ENCODE measurements around the gene MAP3K20.

The MAP3K20 gene

GRCh38 chr2:173051463-173052215 is 24.0 kb upstream of the MAP3K20 start:
- no peak for DNase-seq (ENCODE audit: low read depth)

GRCh38 chr2:173053043-173053699 is 22.5 kb upstream of the MAP3K20 start:
- DNase-seq (ENCODE audit: low read depth) = no peak

DNA sequence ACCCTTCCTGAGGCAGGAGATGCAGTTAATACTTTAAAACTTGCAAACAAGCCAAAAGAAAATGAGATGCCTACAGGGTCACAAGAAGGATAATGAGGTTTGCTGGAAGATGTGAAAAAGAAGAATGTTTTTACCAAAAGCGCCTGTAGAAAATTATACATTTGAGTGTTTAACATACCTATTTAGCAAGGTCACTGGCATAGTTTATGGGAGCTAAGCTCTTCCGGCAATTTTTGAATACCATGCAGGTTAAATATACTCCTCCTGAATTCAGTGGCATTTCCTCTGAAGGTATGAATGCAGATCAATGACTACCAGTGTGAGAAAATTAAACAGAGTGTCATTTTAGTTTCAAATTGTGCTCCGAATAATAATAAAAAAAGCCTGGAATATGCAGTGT is 21.2 kb upstream of the MAP3K20 start:
- DNase-seq (ENCODE audit: low read depth) = no peak

DNA sequence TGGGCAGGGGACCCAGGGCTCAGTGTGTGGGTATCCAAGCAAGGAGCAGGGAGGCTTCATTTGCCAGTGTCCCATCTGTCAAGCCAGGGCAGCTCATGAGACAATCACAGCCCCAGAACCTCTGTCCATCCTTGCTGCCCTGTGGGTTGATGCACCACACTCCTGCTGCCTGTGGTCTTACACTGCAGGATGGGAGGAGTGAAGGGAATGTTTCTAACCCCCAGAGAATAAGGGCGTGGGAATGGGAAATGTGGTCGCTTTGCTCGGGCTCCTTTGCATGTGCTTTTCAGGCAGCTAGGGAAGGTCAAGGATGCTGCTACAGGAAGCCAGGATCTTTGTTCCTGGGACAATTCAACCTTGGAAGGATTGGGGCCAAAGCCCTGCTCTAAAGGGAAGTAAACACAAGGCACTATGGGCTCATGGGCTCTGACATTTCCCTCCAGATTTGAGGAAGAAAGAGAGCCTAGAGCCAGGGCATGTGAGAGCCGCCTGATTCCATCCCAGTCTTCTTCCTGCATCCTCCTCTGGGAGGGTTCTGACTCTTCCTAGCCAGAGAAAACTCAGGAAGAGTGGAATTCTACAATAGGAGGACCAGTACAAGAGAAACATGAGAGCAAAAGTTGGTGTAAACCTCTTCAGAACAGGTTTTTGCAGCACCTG is 18.8 kb upstream of the MAP3K20 start:
- no peak for DNase-seq (ENCODE audit: low read depth)

DNA sequence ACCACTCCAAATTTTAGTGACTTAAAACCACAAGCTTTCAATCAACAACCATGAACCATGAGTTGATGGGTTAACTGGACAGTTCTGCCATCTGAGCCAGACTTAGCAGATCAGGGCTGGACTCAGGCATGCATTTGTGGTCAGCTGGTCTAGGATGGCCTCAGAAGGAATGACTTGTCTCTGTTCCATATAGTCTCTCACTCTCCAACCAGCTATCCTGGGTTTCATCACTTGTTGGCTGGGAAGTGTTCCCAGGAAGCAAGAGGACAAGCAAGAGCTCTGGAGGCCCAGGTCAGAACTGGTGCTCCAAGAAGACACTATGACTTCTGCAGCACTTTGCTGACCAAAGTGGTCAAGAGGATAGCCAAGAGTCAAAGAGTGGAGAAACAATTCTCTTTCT is 17.5 kb upstream of the MAP3K20 start:
- DNase-seq (ENCODE audit: low read depth) = peak; percentile 61

DNA sequence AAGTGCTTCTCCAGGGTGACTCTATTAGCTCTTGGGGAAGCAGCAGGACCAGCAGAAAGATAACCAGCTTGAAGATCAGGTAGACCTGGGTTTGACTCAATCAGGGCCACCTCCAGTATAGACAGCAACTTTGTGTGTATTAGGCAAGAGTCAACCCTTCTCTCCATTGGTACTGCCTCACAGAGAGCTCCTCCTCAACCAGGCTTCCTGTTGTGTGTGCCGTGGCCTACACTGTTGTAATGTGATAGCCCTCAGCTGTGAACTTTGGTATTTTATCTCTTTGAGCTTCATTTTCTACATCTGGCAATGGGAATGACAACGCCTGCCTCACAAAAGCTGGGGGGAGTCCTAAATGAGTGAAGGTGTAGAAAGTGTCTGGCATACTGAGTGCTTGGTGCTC is 17.0 kb upstream of the MAP3K20 start:
- no peak for DNase-seq (ENCODE audit: low read depth)

- DNase-seq (ENCODE audit: low read depth) = no peak
These were observed 16.4 kb upstream of the MAP3K20 start for GRCh38 chr2:173059292-173059691.

GRCh38 chr2:173059971-173060461 is 15.6 kb upstream of the MAP3K20 start:
- DNase-seq (ENCODE audit: low read depth) = peak; percentile 73

GRCh38 chr2:173062801-173063200 is 12.8 kb upstream of the MAP3K20 start:
- no peak for DNase-seq (ENCODE audit: low read depth)

GRCh38 chr2:173064151-173064805 is 11.4 kb upstream of the MAP3K20 start:
- peak; percentile 67 for DNase-seq (ENCODE audit: low read depth)

- no peak for DNase-seq (ENCODE audit: low read depth)
These were observed 8.6 kb upstream of the MAP3K20 start for GRCh38 chr2:173066887-173067676.

DNA sequence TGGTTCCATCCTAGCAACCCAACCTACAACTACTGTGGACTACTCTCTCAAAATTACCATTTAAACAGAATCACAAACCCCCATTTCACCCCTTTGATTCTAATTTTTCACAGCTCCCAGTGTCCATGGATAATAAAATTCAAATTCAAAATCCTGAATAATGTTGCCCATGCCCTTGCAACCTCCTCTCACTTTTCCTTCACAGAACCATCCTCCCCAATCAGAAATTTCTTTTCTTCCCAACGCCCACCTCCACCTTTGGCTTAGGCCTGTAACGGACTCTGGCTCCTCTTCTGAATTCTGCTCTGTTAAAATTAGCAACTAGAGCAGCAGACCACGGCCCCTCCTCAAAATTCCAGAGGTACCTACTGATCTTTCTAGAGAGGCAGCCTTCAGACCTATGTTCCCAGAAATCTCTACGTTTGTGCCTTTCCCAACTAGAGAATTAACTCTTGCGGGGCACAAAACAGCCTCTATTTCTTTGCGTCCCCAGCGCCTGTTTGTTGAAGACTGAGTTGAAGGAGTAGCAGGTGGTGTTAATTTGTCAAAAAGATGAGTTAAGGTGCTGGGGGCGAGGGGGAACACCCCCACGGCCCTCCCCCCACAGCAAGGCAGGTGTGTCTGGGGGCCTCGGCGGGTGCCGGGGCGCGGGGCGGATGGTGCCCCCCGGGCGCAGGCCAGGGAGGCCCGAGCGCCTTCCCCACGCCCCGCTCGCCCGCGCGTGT is 428 bp upstream of the MAP3K20 start:
- DNase-seq (ENCODE audit: low read depth) = no peak

DNA sequence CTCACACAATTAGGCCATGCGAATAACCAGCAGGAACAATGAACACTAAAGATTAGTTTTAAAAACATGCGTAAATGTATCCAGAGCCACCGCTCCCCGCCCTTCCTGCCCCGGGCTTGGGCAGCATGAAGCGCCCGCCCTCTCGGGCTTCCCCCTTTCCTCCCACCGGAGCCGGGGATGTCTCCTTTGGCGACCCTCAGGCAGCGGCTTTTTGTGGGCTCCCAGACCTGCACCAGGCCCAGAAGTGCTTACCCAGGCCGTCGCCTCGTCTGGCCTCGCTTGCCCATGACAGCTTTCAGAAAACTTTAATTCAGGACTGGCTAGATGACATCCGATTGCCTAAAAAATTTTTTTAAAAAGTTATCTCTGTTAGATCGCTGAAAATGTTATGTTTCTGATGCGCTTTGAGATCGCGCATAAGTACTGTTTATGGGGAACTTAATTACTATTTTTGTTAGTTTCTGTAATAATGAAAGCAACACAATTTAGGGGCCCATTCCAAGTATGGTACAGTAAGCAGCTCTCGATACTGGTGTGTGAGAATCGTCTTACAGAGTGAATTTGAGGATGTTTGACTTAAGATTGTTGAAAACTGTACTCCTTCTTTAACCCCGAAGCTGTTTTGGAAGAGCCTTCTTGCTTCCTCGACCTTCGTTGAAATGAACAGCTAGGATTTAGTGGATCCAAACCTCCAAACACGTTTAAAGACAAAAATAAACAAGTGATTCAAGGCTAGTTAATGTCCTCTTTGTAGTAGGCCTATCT is 1.1 kb downstream of the MAP3K20 start:
- DNase-seq (ENCODE audit: low read depth) = peak; percentile 55

DNA sequence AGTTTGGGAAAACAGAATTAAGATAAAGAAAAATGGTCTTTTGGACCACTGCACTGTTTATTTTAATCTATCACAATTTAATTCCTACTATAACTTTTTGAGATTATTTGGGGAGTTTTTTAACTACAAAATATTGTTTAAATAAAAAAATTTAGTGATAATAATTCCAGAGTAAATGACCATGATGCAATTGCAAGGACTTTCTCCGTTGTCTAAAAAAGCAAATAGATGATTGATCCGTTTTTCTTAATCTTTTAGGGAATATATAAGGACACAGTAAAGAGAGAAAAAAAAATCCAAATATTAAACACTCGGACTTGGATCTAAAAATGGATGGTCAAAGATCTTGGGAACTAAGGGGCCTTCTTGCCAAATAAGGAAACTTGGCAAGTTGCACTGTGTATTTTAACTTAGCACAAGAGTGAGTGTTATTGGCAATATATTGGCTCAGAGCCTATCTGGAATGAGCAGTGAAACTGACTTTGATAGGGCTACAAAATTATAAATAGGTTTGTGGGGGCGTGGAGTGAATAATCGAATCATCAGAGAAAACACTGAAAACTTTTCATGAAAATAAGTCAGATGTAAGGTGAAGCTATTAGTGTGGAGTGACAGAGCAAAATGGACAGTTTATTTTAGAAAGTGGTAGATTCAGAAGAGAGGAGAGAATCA is 2.0 kb downstream of the MAP3K20 start:
- DNase-seq (ENCODE audit: low read depth) = no peak

DNA sequence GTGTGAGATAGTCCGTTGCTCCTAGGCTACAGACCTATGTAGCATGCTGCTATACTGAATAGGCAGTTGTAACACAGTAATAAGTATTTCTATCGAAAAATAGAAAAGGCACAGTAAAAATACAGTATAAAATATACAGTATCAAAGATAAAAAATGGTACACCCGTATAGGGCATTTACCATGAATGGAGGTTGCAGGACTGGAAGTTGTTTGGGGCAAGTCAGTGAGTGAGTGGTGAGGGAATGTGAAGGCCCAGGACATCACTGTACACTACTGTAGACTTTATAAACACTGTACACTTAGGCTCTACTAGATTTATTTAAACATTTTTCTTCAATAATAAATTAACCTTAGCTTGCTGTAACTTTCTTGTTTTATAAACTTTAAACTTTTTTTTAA is 3.5 kb downstream of the MAP3K20 start:
- no peak for DNase-seq (ENCODE audit: low read depth)

DNA sequence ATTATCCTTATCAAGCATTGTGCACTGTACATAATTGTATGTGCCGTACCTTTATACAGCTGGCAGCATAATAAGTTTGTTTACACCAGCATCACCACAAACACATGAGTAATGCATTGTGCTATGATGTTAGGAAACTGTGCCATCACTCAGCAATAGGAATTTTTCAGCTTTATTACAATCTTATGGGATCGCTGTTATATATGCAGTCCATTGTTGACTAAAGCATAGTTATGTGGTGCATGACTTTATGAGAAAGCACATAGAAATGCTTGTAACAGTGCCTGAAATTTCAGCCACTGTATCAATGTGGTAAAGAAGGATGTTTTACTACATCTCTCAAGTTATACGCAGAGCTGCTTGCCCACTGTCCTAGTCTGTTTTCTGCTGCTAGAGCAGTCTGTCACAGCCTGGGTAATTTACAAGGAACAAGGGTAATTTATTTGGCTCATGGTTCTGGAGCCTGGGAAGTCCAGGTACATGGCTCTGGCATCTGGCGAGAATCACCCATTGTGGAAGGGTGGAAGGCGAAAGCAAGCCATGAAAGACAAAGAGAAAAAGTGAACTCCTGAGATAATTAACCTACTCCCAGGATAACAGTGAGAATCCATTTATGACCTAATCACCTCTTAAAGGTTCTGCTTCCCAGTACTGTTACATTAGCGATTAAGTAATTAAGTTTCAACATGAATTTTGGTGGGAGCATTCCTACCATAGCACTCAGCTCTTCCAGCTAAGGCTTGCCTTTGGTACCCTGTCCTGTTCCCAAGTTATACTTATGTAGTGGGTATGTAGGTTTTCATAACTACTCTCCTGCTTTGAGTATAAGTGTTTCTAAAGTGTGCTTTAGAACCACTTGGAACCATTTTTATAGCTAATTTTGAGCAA is 4.6 kb downstream of the MAP3K20 start:
- peak; percentile 96 for DNase-seq (ENCODE audit: low read depth)

DNA sequence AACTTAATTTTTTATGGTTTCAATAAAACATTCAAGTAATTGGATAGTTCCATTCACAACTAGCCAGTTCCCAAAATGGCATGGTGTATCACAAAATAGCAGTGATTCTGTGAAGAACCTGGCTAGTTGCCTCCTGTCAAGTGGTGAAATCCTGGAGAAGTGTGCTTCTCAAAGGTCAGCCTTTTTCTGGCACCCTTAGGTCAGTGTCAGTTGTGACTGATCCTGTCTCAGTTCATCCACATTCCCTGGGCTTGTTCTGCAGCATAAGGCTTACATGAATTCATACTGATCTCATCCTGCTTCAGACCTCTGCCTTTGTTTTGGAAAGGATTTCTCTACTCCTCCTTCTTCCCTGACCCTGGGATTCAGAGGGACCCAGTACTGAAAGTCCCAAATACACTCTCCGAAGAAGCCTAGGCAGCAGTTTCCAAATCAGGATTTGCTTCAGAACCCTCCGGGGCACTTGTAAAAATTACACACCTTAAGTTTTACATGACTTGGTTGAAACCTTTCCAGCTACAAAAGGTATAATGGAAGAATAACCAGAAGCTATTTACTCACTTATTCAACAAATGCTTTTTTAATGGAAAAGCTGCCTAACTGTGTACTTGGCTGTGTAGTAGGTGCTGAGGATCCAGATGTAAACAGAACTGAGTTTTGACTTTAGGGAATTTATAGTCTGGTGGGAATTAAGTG is 11.0 kb downstream of the MAP3K20 start:
- DNase-seq (ENCODE audit: low read depth) = no peak

- no peak for DNase-seq (ENCODE audit: low read depth)
These were observed 11.6 kb downstream of the MAP3K20 start for GRCh38 chr2:173087214-173087581.
